Heart right ventricle (tissue), 16 donors: ENCODE data around the gene YAP1. TPM values are rescaled to one million over a fixed set of nuclear protein-coding genes. Genes with fewer than 3 reads are reported as not detected.

Experiments
- ATAC-seq, 8 donors: fragments of 200-7000 bp; cut with Tn5 transposase; one replicate each; pipeline ENCODE4 v1.9.1; 2020; ENCODE audit warnings: mild to moderate bottlenecking in 8 of 8, moderate library complexity in 8 of 8, moderate number of reproducible peaks in 1 of 8
- DNase-seq, 2 donors: peaks; one replicate each; pipeline ENCODE4 v3.0.0-alpha.2; 2020
- H3K27ac ChIP-seq, 10 donors: fragments of 200-600 bp; sonication (generic) in 2 of 10; one replicate each; pipeline versions ENCODE4 v1.5.0 to v1.8.0; 2020 to 2022; ENCODE audit warnings: mild to moderate bottlenecking in 3 of 10
- H3K27me3 ChIP-seq, 7 donors: fragments of 200-600 bp; one replicate each; pipeline ENCODE4 v1.8.0; 2021 to 2022; ENCODE audit warnings: mild to moderate bottlenecking in 2 of 7
- H3K36me3 ChIP-seq, 9 donors: fragments of 200-600 bp; sonication (generic) in 1 of 9; one replicate each; pipeline versions ENCODE4 v1.5.0 to v1.8.0; 2020 to 2022; ENCODE audit warnings: mild to moderate bottlenecking in 2 of 9
- H3K4me1 ChIP-seq, 9 donors: fragments of 200-600 bp; sonication (generic) in 1 of 9; one replicate each; pipeline versions ENCODE4 v1.5.0 to v1.8.0; 2020 to 2022; ENCODE audit warnings: mild to moderate bottlenecking in 4 of 9
- H3K4me3 ChIP-seq, 10 donors: fragments of 200-600 bp; sonication (generic) in 2 of 10; one replicate each; pipeline versions ENCODE4 v1.5.0 to v1.8.0; 2020 to 2022; ENCODE audit warnings: mild to moderate bottlenecking in 7 of 10, moderate library complexity in 2 of 10
- H3K9me3 ChIP-seq, 11 donors: fragments of 200-600 bp in 10 of 11; sonication (generic) in 2 of 11; one replicate each; pipeline versions ENCODE4 v1.5.0 to v1.8.0; 2013 to 2022; ENCODE audit warnings: mild to moderate bottlenecking in 2 of 11, control low read depth in 1 of 11, moderate library complexity in 1 of 11
- CTCF ChIP-seq, 9 donors: fragments of 200-600 bp; sonication (generic) in 2 of 9; IDR thresholded peaks; one replicate each; pipeline versions ENCODE4 v1.5.0 to v1.8.0; 2021 to 2022; ENCODE audit warnings: antibody characterized with exemption in 9 of 9, mild to moderate bottlenecking in 5 of 9, moderate library complexity in 1 of 9
- WGBS, 2 donors: extraction: QIAGEN DNeasy Blood & Tissue Kit; methylation state at CpG; one replicate each; pipeline ENCODE4 v1.1.7; 2013; ENCODE audit warnings: inconsistent platforms in 1 of 2; 5-methylcytosine and 5-hydroxymethylcytosine counted together
- intact Hi-C, 10 donors: fragments of 100-400 bp; cut with DNase I; formaldehyde crosslinking; loops; one replicate each; pipeline versions ENCODE4 v1.11.1 to v1.14.2; 2022
- polyA plus RNA-seq, 2 donors: library from polyadenylated mRNA; stranded (reverse); fragments of 200-250 nt; gene quantifications; one replicate each; pipeline ENCODE4 v1.2.3, GENCODE V29; 2013
- total RNA-seq, 10 donors: library from RNA; stranded (reverse); fragmentation: NEBNext Ultra II Directional in 3 of 10; extraction: Animal tissue kit (Norgen Biotek cat#: 25700) in 3 of 10; gene quantifications; one replicate each; pipeline versions ENCODE4 v1.2.1 to v1.2.4, GENCODE V29; 2021 to 2023
- donor health status: Arrhythmogenic right ventricular cardiomyopathy.
- donor health status: ischemic (EF 13 %, LVEDD 7.1; RV severe dilation, severe dysfunction).
- donor health status: healthy with polysubstance abuse.
- donor health status: DM: no; HTN: yes; CAD: no.
- donor health status: DM: no; HTN: no; CAD: no.
- donor health status: ischemic (EF 25% LVEDD 6.9; RV normal size, moderate dysfunction).
- donor health status: ischemic (EF 25% LVEDD 5.7; RV mildly dilated, moderate dysfunction).
- donor health status: healthy.
- donor health status: DM: yes; HTN: yes; CAD: no.
- donor health status: Ischemic cardiomyopathy.
- donor health status: ischemic (EF 35%, LVEDD 5.7; RV mildly dilated, moderate dysfunction).
- donor health status: nonischemic (EF 11% LVEDD 7.7; RV severe dilation, severe dysfunction).
- donor health status: DM: yes; HTN: yes; CAD: no.
- donor health status: PGD.
- donor health status: ischemic (EF 29% LVEDD 5.4; RV normal size, mild dysfunction).
- donor health status: nonischemic (EF 23%, LVEDD 6.1; RV moderate dilation, normal function).

YAP1 gene
- total and polyA plus RNA-seq, 12 donors, result 15.7 to 91.3 (median 65.0) TPM

- intact Hi-C loops, result no loop called here
- ATAC-seq, result no peak
- no peak overlapping the region for H3K27ac ChIP-seq
- WGBS, 2 donors, result 91 to 95% methylated on average over 2 of the region's 2 CpGs
- H3K4me3 ChIP-seq, result no peak overlapping the region
- peaks cover 0 to 39% (median 3%) of the 10 kb centered on the region in 9 donors for H3K36me3 ChIP-seq
- no peaks in the 10 kb centered on the region for H3K9me3 ChIP-seq
- TF ChIP-seq CTCF (IDR thresholded peaks at IDR 0.05), result no peak
- peaks cover 0 to 13% (median 0%) of the 10 kb centered on the region in 9 donors for H3K4me1 ChIP-seq
- no peak for DNase-seq
- no peaks in the 10 kb centered on the region for H3K27me3 ChIP-seq
These were observed 66.9 kb downstream of the YAP1 start for GRCh38 chr11:102177126-102177525.

GRCh38 chr11:102177974-102178631 lies 67.9 kb downstream of the YAP1 start:
- intact Hi-C loops, result no loop called here
- Histone ChIP-seq H3K9me3 (no peaks in the 10 kb centered on the region), H3K27ac (peak overlapping the region in 2 of 10 donors; percentile 9 to 51), H3K36me3 (peaks cover 0 to 40% (median 3%) of the 10 kb centered on the region in 9 donors), H3K4me1 (peaks cover 0 to 15% (median 0%) of the 10 kb centered on the region in 9 donors), H3K4me3 (no peak overlapping the region), H3K27me3 (no peaks in the 10 kb centered on the region)
- ATAC-seq (peak in 4 of 8 donors; percentile 17 to 94 (median 46)), DNase-seq (no peak)
- 73 to 76% methylated on average over 4 of the region's 4 CpGs for WGBS, 2 donors
- TF ChIP-seq CTCF (IDR thresholded peaks at IDR 0.05), result no peak

GRCh38 chr11:102179371-102179770 lies 69.1 kb downstream of the YAP1 start:
- ATAC-seq (no peak), DNase-seq (no peak)
- peak overlapping the region in 1 of 10 donors; percentile 51 for H3K27ac ChIP-seq
- intact Hi-C loops, result no loop called here
- 90% methylated on average over 4 of the region's 4 CpGs for WGBS, 2 donors
- no peaks in the 10 kb centered on the region for H3K9me3 ChIP-seq
- peaks cover 0 to 37% (median 3%) of the 10 kb centered on the region in 9 donors for H3K36me3 ChIP-seq
- H3K27me3 ChIP-seq, result no peaks in the 10 kb centered on the region
- TF ChIP-seq CTCF (IDR thresholded peaks at IDR 0.05), result no peak
- no peak overlapping the region for H3K4me3 ChIP-seq
- peaks cover 0 to 16% (median 2%) of the 10 kb centered on the region in 9 donors for H3K4me1 ChIP-seq

GRCh38 chr11:102184269-102184987 lies 74.2 kb downstream of the YAP1 start:
- 66 to 70% methylated on average over 3 of the region's 3 CpGs for WGBS, 2 donors
- Histone ChIP-seq H3K4me3 (no peak overlapping the region), H3K27me3 (no peaks in the 10 kb centered on the region), H3K4me1 (peaks cover 3 to 31% (median 21%) of the 10 kb centered on the region in 9 donors), H3K27ac (no peak overlapping the region), H3K9me3 (no peaks in the 10 kb centered on the region), H3K36me3 (peaks cover 0 to 13% (median 0%) of the 10 kb centered on the region in 9 donors)
- DNase-seq, result no peak
- intact Hi-C loops, result loop anchor here in 1 of 10 donors (10.0 kb wide), 1 partner anchor 80 kb away; no protein-coding TSS in a partner anchor
- ATAC-seq, result peak in 2 of 8 donors; percentile 15 to 37
- no peak for TF ChIP-seq CTCF (IDR thresholded peaks at IDR 0.05)
